ENCODE results near the gene GNAS. TPM values are rescaled to one million over a fixed set of nuclear protein-coding genes. Genes with fewer than 3 reads are reported as not detected.

The GNAS gene
- total and polyA plus RNA-seq, 4 donors, result 115 to 360 (median 277) TPM

DNA sequence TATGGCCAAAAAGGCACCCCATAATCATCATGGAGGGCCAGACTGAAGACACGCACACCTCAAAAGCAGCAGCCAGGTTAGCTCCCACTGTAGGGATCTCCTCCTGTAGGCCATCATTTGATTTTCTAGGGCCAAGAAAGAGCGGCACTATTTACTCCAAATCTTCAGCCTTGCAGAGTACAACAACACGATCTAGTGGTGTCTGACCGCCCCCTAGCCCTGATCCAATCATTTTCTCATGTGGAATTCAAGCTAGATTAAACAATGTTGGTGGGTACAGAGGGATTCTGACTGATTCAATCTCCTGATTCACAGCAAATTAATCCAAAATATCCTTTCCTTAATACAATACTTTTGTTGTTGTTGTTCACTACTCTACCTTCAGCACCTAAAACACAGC is 14.3 kb upstream of the GNAS start:
- Histone ChIP-seq H3K9me3 (ENCODE audit: control insufficient read depth in 4 of 4, low read length in 3 of 4) (no peaks in the 10 kb centered on the region), H3K4me3 (ENCODE audit: low read depth in 1 of 3, low read length in 3 of 3) (no peak overlapping the region), H3K27me3 (ENCODE audit: control insufficient read depth in 4 of 4, insufficient read depth in 4 of 4, low read length in 3 of 4) (peaks cover 0 to 3% (median 0%) of the 10 kb centered on the region in 4 donors), H3K36me3 (ENCODE audit: control insufficient read depth in 4 of 4, insufficient read depth in 3 of 4, low read depth in 1 of 4, low read length in 3 of 4) (no peaks in the 10 kb centered on the region), H3K9ac (ENCODE audit: low read depth in 1 of 2, low read length in 2 of 2) (no peak overlapping the region), H3K4me1 (ENCODE audit: control insufficient read depth in 4 of 4, insufficient read depth in 4 of 4, low read length in 3 of 4) (peaks cover 0 to 14% (median 0%) of the 10 kb centered on the region in 4 donors), H3K27ac (ENCODE audit: low read depth in 1 of 2, low read length in 2 of 2) (no peak overlapping the region)
- TF ChIP-seq, protein P1, sequence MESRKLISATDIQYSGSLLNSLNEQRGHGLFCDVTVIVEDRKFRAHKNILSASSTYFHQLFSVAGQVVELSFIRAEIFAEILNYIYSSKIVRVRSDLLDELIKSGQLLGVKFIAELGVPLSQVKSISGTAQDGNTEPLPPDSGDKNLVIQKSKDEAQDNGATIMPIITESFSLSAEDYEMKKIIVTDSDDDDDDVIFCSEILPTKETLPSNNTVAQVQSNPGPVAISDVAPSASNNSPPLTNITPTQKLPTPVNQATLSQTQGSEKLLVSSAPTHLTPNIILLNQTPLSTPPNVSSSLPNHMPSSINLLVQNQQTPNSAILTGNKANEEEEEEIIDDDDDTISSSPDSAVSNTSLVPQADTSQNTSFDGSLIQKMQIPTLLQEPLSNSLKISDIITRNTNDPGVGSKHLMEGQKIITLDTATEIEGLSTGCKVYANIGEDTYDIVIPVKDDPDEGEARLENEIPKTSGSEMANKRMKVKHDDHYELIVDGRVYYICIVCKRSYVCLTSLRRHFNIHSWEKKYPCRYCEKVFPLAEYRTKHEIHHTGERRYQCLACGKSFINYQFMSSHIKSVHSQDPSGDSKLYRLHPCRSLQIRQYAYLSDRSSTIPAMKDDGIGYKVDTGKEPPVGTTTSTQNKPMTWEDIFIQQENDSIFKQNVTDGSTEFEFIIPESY (IDR thresholded peaks at IDR 0.05), result no peak
- TF ChIP-seq, protein P2, sequence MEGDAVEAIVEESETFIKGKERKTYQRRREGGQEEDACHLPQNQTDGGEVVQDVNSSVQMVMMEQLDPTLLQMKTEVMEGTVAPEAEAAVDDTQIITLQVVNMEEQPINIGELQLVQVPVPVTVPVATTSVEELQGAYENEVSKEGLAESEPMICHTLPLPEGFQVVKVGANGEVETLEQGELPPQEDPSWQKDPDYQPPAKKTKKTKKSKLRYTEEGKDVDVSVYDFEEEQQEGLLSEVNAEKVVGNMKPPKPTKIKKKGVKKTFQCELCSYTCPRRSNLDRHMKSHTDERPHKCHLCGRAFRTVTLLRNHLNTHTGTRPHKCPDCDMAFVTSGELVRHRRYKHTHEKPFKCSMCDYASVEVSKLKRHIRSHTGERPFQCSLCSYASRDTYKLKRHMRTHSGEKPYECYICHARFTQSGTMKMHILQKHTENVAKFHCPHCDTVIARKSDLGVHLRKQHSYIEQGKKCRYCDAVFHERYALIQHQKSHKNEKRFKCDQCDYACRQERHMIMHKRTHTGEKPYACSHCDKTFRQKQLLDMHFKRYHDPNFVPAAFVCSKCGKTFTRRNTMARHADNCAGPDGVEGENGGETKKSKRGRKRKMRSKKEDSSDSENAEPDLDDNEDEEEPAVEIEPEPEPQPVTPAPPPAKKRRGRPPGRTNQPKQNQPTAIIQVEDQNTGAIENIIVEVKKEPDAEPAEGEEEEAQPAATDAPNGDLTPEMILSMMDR (IDR thresholded peaks at IDR 0.05; ENCODE audit: low read depth, low read length, missing input control), result no peak
- no peak for TF ChIP-seq FOXA2 (IDR thresholded peaks at IDR 0.05)
- TF ChIP-seq RAD21 (IDR thresholded peaks at IDR 0.05), result no peak
- no peak for TF ChIP-seq NR2F2 (IDR thresholded peaks at IDR 0.05)
- no peak for TF ChIP-seq YY1 (IDR thresholded peaks at IDR 0.05)
- no peak for TF ChIP-seq GABPA (IDR thresholded peaks at IDR 0.05 in 1 of 2, conservative IDR thresholded peaks at IDR 0.05 in 1 of 2)
- TF ChIP-seq HNF4G (IDR thresholded peaks at IDR 0.05), result no peak
- no peak for TF ChIP-seq EGR1 (IDR thresholded peaks at IDR 0.05; ENCODE audit: low read depth in 2 of 2)
- no peak for TF ChIP-seq SP1 (IDR thresholded peaks at IDR 0.05)
- no peak for DNase-seq (ENCODE audit: low spot score)
- 68% methylated on average over 4 of the region's 4 CpGs for WGBS

GRCh38 chr20:58839474-58839874 is 13.0 kb upstream of the GNAS start:
- no peak for TF ChIP-seq RXRA (IDR thresholded peaks at IDR 0.05)
- no peak for TF ChIP-seq MAX (IDR thresholded peaks at IDR 0.05)
- TF ChIP-seq, protein P3, sequence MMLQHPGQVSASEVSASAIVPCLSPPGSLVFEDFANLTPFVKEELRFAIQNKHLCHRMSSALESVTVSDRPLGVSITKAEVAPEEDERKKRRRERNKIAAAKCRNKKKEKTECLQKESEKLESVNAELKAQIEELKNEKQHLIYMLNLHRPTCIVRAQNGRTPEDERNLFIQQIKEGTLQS (IDR thresholded peaks at IDR 0.05), result no peak
- no peak for TF ChIP-seq FOXA1 (IDR thresholded peaks at IDR 0.05)
- peak; percentile 37 to 67 for TF ChIP-seq RAD21 (IDR thresholded peaks at IDR 0.05)
- TF ChIP-seq HNF4A (conservative IDR thresholded peaks at IDR 0.05), result no peak
- TF ChIP-seq REST (IDR thresholded peaks at IDR 0.05), result no peak
- no peak for TF ChIP-seq SP1 (IDR thresholded peaks at IDR 0.05)
- TF ChIP-seq JUND (IDR thresholded peaks at IDR 0.05), result no peak
- no peak for TF ChIP-seq GABPA (IDR thresholded peaks at IDR 0.05 in 1 of 2, conservative IDR thresholded peaks at IDR 0.05 in 1 of 2)
- TF ChIP-seq EGR1 (IDR thresholded peaks at IDR 0.05; ENCODE audit: low read depth in 2 of 2), result no peak
- TF ChIP-seq, protein P2 (IDR thresholded peaks at IDR 0.05; ENCODE audit: low read depth, low read length, missing input control), result peak; percentile 25
- TF ChIP-seq, protein P1 (IDR thresholded peaks at IDR 0.05), result no peak
- Histone ChIP-seq H3K9me3 (ENCODE audit: control insufficient read depth in 4 of 4, low read length in 3 of 4) (no peaks in the 10 kb centered on the region), H3K4me3 (ENCODE audit: low read depth in 1 of 3, low read length in 3 of 3) (peak overlapping the region in 1 of 3 donors; percentile 22), H3K27me3 (ENCODE audit: control insufficient read depth in 4 of 4, insufficient read depth in 4 of 4, low read length in 3 of 4) (peaks cover 0 to 3% (median under 1%) of the 10 kb centered on the region in 4 donors), H3K27ac (ENCODE audit: low read depth in 1 of 2, low read length in 2 of 2) (no peak overlapping the region), H3K4me1 (ENCODE audit: control insufficient read depth in 4 of 4, insufficient read depth in 4 of 4, low read length in 3 of 4) (peaks cover 0 to 14% (median 0%) of the 10 kb centered on the region in 4 donors), H3K36me3 (ENCODE audit: control insufficient read depth in 4 of 4, insufficient read depth in 3 of 4, low read depth in 1 of 4, low read length in 3 of 4) (no peaks in the 10 kb centered on the region), H3K9ac (ENCODE audit: low read depth in 1 of 2, low read length in 2 of 2) (no peak overlapping the region)
- no peak for DNase-seq (ENCODE audit: low spot score)
- WGBS, result 44% methylated on average over 27 of the region's 27 CpGs

Data from liver (tissue), 9 donors.